ENCODE measurements around the gene INO80D. TPM values are rescaled to one million over a fixed set of nuclear protein-coding genes. Genes with fewer than 3 reads are reported as not detected.
"Not testable (repeated sequence)": the region's sequence is repeated elsewhere in the genome, so short reads cannot be mapped to it uniquely, and the experiment has no call there.

INO80D gene
- total RNA-seq, 4 donors from 2014 or later = 6.4 to 45.6 (median 23.4) TPM

DNA sequence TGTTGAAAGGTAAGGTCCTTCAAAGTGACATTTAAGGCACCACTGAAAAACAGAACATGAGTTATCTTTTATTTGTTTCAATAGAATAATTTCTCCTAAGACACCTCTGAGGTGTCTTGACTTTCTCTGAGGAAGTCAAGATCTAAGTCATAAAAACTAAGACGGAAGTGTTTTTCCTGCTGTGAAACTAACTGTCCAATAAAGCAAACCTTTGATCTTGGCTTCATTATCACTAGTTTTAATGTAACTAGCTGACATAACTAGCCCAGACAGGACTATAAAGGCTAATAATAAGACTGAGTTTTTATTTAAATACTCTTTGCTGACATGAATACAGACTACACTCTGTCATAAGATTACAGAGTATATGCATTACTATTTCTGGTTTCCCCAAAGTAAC is 36.6 kb downstream of the INO80D start:
- Histone ChIP-seq H3K9me3 (no peaks in the 10 kb centered on the region), H3K4me1 (no peaks in the 10 kb centered on the region), H3K36me3 (no peaks in the 10 kb centered on the region), H3K27me3 (no peaks in the 10 kb centered on the region), H3K27ac (no peak overlapping the region), H3K4me3 (no peak overlapping the region)
- intact Hi-C loops (cut with DNase I; ENCODE audit: low total_unique reads) = no loop called here
- no peak for TF ChIP-seq POLR2A (IDR thresholded peaks at IDR 0.05)
- TF ChIP-seq, protein P1, sequence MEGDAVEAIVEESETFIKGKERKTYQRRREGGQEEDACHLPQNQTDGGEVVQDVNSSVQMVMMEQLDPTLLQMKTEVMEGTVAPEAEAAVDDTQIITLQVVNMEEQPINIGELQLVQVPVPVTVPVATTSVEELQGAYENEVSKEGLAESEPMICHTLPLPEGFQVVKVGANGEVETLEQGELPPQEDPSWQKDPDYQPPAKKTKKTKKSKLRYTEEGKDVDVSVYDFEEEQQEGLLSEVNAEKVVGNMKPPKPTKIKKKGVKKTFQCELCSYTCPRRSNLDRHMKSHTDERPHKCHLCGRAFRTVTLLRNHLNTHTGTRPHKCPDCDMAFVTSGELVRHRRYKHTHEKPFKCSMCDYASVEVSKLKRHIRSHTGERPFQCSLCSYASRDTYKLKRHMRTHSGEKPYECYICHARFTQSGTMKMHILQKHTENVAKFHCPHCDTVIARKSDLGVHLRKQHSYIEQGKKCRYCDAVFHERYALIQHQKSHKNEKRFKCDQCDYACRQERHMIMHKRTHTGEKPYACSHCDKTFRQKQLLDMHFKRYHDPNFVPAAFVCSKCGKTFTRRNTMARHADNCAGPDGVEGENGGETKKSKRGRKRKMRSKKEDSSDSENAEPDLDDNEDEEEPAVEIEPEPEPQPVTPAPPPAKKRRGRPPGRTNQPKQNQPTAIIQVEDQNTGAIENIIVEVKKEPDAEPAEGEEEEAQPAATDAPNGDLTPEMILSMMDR (IDR thresholded peaks at IDR 0.05) = no peak
- DNase-seq = no peak

DNA sequence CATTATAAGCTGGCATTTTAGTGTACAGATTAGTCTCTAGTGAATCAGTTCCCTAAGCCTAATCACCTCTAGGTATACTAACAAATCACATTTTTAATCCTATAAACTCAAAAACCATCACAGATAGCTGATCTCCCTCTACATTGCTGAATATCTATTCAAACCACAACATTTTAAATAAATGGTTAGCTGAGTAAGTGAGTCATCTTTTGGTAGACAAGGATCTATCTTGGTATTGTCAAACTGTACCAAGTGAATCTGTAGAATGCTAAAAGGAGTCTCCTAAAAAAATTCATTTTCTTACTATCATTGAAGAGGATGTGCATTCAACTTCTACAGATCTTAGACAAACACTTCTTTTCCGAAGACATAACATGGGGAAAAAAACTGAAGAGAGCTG is 40.7 kb downstream of the INO80D start:
- Histone ChIP-seq H3K27me3 (no peaks in the 10 kb centered on the region), H3K27ac (no peak overlapping the region), H3K36me3 (no peaks in the 10 kb centered on the region), H3K4me1 (no peaks in the 10 kb centered on the region), H3K9me3 (no peaks in the 10 kb centered on the region), H3K4me3 (no peak overlapping the region)
- intact Hi-C loops (cut with DNase I; ENCODE audit: low total_unique reads) = no loop called here
- DNase-seq = no peak
- TF ChIP-seq, protein P1 (IDR thresholded peaks at IDR 0.05) = no peak
- TF ChIP-seq POLR2A (IDR thresholded peaks at IDR 0.05) = no peak

DNA sequence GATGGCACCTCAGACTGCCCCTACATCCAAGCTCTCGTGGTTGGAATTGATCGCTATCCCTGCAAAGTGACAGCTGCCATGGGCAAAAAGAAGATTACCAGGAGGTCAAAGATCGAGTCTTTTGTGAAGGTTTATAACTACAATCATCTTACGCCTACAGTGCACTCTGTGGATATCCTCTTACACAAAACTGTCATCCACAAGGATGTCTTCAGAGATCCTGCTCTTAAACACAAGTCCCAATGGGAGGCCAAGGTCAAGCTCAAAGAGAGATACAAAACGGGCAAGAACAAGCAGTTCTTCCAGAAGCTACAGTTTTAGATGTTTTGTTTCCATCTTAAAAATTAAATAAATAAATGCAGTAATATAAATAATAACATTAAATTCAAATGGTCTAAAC is 45.4 kb downstream of the INO80D start:
- Histone ChIP-seq H3K4me3 (no peak overlapping the region), H3K4me1 (no peaks in the 10 kb centered on the region), H3K36me3 (no peaks in the 10 kb centered on the region), H3K27ac (no peak overlapping the region), H3K27me3 (no peaks in the 10 kb centered on the region), H3K9me3 (no peaks in the 10 kb centered on the region)
- no peak for TF ChIP-seq POLR2A (IDR thresholded peaks at IDR 0.05)
- TF ChIP-seq, protein P1 (IDR thresholded peaks at IDR 0.05) = no peak
- no peak for DNase-seq
- intact Hi-C loops (cut with DNase I; ENCODE audit: low total_unique reads) = no loop called here

DNA sequence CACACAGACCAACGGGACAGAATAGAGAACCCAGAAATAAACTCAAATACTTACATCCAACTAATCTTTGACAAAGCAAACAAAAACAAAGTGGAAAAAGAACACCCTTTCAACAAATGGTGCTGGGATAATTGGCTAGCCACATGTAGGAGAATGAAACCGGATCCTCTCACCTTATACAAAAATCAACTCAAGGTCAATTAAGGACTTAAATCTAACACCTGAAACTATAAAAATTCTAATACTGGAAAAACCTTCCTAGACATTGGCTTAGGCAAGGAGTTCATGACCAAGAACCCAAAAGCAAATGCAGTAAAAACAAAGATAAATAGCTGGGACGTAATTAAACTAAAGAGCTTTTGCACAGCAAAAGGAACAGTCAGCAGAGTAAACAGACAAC is 50.6 kb downstream of the INO80D start:
- intact Hi-C loops (cut with DNase I; ENCODE audit: low total_unique reads); H3K36me3 ChIP-seq; H3K4me1 ChIP-seq; H3K27ac ChIP-seq; H3K4me3 ChIP-seq; H3K9me3 ChIP-seq; DNase-seq; H3K27me3 ChIP-seq: not testable (repeated sequence)

DNA sequence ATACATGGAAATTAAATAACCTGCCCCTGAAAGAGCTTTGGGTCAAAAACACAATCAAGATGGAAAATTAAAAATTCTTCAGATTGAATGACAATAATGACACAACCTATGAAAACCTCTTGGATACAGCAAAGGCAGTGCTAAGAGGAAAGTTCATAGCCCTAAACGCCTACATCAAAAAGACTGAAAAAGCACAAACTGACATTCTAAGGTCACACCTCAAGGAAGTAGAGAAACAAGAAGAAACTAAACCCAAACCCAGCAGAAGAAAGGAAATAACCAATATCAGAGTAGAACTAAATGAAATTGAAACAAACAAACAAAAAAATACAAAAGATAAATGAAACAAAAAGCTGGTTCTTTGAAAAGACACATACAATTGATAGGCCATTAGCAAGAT is 52.5 kb downstream of the INO80D start:
- H3K27me3 ChIP-seq; H3K36me3 ChIP-seq; H3K9me3 ChIP-seq; DNase-seq; H3K4me3 ChIP-seq; intact Hi-C loops (cut with DNase I; ENCODE audit: low total_unique reads); H3K4me1 ChIP-seq; H3K27ac ChIP-seq: not testable (repeated sequence)

DNA sequence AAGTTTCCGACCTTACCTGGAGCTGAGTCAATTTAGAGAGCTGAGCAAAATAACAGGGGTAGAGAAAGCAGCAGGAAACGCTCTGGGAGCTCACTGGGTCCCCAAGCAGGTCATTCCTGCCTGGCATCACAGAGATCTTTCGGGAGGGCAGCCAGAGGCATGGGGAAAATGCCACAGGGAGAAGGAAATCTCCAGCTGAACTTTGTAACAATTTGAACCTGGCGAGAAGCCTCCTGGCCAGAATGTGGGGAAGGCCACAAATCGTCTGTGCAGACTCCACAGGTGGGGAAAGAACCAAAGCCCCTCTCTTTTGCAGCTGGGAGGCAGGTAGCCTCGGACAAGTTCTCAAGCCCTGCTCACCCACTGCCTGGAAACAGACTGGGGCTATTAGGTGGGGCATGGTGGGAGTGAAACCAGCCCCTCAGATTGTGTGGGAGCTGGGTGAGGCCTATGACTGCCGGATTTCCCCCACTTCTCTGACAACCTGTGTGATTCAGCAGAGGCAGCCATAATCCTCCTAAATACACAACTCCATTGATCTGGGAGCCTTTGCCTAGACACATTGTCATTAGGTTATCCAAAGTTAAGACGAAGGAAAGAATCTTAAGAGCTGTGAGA is 53.9 kb downstream of the INO80D start:
- no peak for TF ChIP-seq POLR2A (IDR thresholded peaks at IDR 0.05)
- TF ChIP-seq, protein P1 (IDR thresholded peaks at IDR 0.05) = no peak
- H3K4me3 ChIP-seq = no peak overlapping the region
- H3K4me1 ChIP-seq = no peaks in the 10 kb centered on the region
- no peak for DNase-seq
- H3K36me3 ChIP-seq = no peaks in the 10 kb centered on the region
- H3K27me3 ChIP-seq = no peaks in the 10 kb centered on the region
- no peak overlapping the region for H3K27ac ChIP-seq
- intact Hi-C loops (cut with DNase I; ENCODE audit: low total_unique reads) = no loop called here
- H3K9me3 ChIP-seq = no peaks in the 10 kb centered on the region

Data from uterus (tissue), 4 donors.